HepG2 (cell line): Measurements from ENCODE around the gene SHROOM1.

Source experiments
- E2F5 ChIP-seq: sonication (generic); formaldehyde crosslinking; conservative IDR thresholded peaks from 2 replicates; pipeline ENCODE4 v1.4.0; 2020; ENCODE audit warnings: missing genetic modification reagents
- PBX2 ChIP-seq: IDR thresholded peaks from 2 replicates; pipeline ENCODE4 v1.6.1; 2016; ENCODE audit warnings: control low read depth
- SOX13 ChIP-seq, 3 experiments: fragments of 450-650 bp in 1 of 3; sonication (generic) in 1 of 3; formaldehyde crosslinking in 1 of 3; IDR thresholded peaks in 2 of 3; conservative IDR thresholded peaks in 1 of 3; 2 replicates each; pipeline versions ENCODE4 v1.5.0 to v1.6.1; 2016 to 2020; ENCODE audit warnings: antibody characterized with exemption in 1 of 3, mild to moderate bottlenecking in 1 of 3, missing compliant biosample characterization in 1 of 3, missing genetic modification reagents in 1 of 3, moderate library complexity in 1 of 3

- TF ChIP-seq E2F5 (CRISPR knock-in tag) (no peak), PBX2 (CRISPR knock-in tag) (no peak), SOX13 (IDR thresholded peaks at IDR 0.05) (no peak), SOX13 (CRISPR knock-in tag; conservative IDR thresholded peaks at IDR 0.05 in 1 of 2, IDR thresholded peaks at IDR 0.05 in 1 of 2) (no peak)
These were observed 44.6 kb downstream of the SHROOM1 start for GRCh38 chr5:132785864-132786263.
